Activated CD4-positive, alpha-beta T cell treated with anti-CD3 and anti-CD28 coated beads for 24 hours (primary cell): ENCODE results near the gene VIM.

ENCODE experiments used
- DNase-seq, 2 donors: peaks; one replicate each; pipeline ENCODE4 v3.0.0-alpha.2; 2020; ENCODE audit warnings: low read depth in 2 of 2

The VIM gene

DNA sequence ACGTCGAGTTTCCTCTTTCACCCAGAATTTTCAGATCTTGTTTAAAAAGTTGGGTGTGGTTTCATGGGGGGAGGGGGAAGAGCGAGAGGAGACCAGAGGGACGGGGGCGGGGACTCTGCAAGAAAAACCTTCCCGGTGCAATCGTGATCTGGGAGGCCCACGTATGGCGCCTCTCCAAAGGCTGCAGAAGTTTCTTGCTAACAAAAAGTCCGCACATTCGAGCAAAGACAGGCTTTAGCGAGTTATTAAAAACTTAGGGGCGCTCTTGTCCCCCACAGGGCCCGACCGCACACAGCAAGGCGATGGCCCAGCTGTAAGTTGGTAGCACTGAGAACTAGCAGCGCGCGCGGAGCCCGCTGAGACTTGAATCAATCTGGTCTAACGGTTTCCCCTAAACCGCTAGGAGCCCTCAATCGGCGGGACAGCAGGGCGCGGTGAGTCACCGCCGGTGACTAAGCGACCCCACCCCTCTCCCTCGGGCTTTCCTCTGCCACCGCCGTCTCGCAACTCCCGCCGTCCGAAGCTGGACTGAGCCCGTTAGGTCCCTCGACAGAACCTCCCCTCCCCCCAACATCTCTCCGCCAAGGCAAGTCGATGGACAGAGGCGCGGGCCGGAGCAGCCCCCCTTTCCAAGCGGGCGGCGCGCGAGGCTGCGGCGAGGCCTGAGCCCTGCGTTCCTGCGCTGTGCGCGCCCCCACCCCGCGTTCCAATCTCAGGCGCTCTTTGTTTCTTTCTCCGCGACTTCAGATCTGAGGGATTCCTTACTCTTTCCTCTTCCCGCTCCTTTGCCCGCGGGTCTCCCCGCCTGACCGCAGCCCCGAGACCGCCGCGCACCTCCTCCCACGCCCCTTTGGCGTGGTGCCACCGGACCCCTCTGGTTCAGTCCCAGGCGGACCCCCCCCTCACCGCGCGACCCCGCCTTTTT lies at the start of gene VIM:
TSS of gene VIM (plus strand) at position 151 of the 925 bp plus-strand sequence. CDS start 1,182 bp downstream, outside the sequence.
- DNase-seq: peak; percentile 64 to 72

DNA sequence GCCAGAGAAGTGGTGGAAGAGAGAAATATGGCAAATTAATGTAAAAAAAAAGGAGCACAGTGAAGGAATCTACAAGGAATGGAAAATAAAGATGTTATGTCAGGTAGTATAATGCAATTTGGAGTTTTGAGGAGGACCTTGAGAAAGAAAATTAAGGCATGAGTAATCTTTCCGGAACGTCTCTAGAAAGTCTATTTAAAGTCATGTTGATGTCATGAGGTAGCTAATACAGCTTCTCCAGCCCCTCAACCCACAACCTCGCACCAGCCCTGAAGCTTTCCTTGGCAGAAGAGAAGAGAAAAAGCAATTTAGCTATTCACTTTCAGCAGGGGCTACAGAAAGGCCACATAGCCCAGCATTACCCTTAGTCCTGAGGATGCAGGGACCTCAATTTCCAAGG lies 49.0 kb upstream of the VIM start:
- DNase-seq: no peak

DNA sequence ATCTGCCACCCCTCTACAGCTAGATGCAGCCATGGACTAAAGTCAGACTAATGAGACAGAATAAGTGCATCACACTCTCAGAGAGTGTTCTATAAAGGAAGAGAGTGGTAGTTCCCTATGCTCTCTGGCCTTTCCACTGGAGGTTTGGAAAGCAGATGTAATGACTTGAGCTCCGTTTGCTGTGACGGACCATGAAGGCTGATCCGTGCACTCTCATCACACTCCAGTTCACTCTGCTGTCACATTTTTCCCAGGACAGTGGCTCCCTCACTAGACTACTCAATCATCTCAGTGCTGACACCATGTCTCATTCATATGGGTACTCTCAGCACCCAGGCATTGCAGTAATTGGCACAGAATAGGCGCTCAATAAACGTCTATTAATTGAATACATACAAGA lies 46.9 kb upstream of the VIM start:
- DNase-seq: no peak

DNA sequence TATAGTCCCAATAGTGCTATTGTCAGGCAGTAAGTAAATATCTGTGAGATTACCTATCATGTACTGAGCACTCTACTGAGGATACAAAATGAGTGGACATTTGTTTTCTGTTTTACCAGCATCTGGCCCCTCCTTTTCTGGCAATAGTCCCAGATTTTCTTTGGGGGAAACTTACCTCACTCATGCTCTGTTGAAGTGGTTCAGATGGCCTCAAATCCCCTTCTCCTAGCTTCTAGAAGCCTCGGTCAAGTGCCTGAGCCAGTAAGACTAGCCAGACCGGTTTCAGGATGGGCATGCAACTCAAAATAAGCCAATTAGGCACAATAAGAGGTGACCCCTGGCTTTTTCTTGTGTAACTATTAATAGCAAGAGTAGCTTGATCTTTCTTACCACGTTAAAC lies 46.3 kb upstream of the VIM start:
- no peak for DNase-seq

DNA sequence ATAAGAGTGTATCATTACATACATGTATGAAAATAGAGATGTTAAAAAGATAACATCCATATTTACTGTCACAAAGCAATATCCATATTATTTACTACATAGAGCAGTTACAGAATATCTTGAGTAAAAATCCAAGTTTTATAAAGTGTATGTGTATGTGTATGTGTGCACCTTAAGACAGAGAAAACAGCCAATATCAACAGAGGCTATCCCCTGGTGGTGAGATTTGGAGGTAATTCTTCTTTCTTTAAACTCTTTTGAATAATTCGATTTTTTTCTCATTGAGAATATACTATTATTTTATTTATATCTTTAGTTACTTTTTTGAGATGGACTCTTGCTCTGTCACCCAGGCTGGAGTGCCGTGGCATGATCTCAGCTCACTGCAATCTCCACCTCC lies 44.9 kb upstream of the VIM start:
- DNase-seq: no peak

DNA sequence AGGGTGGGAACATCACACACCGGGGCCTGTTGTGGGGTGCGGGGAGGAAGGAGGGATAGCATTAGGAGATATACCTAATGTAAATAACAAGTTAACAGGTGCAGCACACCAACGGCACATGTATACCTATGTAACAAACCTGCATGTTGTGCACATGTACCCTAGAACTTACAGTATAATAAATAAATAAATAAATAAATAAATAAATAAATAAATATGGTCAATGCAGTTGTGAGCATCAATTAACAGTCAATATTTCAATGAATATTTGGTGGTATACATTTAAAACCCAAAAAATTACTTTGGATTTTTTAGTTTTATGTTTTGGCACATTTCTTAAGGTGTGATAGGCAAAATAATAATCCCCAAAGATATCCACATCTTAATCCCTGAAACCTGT lies 42.2 kb upstream of the VIM start:
- no peak for DNase-seq

DNA sequence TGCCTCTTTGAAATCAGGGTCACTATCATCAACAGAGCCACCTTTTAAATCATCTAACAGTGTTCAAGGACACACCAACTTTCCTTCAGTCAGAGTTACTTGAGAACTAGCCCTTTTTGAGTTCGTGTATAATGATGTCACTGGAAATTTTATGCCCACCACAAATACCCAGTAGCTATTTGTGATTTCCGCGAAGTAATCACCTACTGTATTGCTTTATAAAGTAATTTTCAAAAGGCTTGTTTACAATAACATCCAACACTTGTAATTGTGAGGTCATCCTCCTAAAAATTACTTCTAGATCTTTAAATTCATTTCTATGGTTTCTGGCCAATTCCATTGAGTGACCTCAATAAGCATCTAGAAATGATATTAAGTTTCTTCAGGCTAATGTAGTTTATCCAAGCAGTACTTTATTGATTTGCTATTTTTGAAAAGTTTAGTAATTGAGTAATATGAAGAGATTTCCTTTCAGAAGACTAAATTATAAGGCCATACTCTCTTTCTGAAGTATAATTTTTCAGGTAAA lies 39.3 kb upstream of the VIM start:
- no peak for DNase-seq

DNA sequence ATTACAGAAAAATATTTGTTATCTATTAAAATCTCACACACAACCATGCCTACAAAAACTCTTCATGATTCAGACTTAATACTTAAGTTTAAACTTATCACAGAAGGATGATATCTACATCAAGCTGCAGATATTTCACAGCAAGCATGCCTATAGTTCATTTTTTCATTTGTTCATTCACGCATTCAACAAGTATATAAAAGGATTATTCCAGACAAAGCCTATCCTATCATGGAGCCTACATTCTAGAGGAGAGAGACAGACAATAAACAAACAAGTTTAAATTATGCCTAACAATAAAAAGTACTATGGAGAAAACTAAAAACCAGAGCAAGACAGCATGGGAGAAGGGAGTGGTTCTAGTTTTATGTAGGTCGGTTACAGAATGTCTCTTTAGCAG lies 37.4 kb upstream of the VIM start:
- DNase-seq: no peak

DNA sequence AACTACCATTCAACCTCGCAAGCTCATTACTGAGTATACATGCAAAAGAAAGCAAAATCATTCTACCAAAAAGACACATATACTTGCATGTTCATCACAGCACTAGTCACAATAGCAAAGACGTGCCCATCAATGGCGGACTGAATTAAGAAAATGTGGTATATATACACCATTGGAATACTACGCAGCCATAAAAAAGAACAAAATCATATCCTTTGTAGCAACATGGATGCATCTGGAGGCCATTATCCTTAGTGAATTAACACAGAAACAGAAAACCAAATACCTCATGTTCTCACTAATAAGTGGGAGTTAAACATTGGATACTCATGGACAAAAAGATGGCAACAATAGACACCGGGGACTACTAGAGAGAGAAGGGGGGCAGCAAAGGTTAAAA lies 33.0 kb upstream of the VIM start:
- no peak for DNase-seq

DNA sequence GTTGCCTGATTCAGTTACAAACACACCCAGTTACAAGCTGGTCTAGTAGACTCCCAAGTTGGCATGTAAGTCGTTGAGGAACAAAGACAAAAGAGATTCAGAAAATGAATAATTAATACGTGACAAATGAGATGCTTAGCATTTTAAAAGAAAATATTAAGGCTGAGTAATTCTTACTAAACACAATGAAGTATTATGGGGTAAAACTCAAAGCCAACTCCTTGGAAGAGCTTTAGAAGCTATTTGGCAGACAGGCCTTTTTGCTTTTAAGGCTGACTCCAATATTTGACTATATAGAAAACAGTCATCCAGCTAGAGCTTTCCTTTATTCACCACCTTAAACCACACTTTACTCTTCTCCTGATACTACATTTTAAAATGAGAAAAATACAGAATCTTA lies 32.0 kb upstream of the VIM start:
- DNase-seq: no peak

DNA sequence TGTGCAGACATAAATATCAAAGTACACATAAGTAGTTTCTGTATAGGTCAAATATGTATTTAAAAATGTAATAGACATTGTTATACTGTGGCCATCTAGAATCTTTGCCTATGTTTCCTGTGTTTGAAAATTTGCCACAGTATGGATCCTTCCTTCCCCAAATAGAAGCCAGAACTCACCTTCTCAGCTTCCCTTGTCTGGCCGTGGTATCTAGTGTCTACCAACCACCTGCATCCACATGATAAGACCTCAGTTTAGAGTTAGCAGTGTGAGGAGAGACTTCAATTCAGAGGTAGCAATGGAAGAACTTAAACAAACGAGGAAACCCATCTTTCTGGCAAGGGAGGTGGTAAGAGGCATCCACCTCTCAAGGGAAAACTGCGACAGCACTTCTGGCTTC lies 31.5 kb upstream of the VIM start:
- DNase-seq: no peak

DNA sequence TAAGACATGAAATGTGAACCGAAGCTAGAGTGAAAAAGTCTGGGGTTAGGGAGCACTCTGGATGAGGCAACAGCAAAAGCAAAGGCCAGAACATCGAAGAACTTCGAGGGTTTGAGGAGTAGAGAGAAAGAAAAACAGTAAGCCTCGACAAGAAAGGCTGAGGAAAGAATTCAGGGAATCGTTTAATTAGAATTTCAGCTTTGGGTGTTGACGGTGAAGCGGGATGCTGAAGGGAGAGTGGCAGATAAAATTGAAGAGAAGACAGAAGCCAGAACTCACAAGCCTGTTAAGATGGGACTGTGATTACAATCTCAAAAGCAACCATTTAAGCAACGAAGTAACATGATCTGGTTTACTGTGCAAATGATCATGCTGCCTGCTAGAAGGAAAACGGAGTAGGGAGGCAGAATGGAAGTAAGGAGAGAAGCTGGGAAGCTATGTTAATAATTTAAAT lies 28.7 kb upstream of the VIM start:
- no peak for DNase-seq

DNA sequence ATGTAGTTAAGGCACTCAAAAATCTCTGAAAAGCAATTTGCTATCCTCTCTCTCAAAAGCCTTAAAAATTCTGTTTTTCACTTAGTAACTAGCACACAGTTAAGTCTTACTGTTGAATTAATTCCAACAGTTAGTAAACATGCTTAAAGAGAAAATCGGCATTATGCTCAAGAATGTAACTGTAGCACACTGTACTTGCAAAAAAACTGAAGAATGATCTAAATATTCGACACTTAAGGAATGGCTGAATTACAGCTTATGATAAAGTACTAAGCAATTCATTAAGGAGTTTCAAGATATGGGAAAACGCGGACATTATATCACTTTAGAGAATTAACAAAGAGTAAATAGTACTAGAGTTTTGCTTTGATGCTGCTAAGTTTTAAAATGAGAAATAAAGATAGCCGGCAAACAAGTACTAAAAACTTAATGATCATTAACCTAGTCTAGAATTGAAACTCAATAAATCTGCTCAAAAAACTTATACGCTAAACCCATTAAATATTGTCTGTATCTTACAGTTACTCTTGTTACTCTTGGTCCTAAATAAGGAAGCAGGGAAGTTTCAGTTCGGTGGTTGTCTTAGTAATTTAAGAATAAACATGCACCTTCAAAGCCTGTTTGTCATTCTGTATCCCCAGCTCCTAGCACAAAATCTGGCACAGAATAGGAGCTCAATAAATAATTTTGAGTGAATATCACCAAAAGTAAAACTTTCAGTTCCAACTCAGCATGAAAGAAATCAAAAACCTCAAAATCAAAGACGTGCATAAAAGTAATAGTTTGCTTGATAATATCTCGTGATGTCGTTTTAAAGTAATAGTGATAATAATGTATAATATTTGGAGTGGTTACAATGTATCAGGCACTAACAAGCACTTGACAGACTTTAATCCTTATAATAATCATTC lies 27.8 kb upstream of the VIM start:
- no peak for DNase-seq

DNA sequence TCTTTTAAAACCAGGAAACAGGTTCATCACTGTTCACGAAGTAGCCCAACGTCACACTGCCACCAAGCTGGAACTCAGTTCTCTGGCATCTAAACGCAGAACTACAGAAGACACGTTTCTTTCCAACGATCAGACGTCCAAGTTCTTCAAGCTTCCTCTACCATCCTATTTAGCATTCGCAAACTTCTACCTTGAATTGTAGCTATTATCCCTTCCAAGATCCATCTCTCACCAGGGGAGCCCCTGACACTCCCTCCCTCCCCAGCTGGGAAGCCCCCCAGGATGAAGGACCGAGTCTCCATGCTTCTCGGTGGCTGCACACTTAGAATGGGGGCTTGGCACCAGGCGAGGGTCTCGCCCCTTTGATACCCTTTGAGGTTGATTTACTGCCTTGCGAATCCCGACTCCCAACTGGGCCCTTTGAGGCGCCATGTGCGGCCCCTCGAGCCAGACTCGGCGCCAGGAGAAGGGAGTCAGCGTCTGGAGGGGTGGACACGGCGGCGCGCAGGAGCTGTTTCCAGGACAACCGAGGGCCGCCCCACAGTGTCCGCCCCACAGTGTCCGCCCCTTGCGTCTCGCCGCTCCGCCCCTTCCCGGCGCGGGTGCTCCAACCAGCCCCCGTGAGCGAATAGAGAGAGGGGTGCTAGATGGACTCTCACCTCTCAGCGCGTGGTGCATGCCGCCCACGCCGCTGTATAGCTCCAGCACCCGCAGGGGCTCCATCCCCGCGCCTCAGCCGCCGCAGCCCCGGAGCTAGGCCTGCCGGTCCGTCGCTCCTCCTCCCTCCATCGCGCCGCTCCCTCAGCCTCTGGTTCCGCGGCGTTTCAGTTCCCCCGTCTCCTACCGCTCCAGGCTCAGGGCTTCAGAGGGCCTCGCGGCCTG lies 26.9 kb upstream of the VIM start, which contains the start of gene TRDMT1:
TSS of gene TRDMT1 (minus strand) at position 761 of the 882 bp plus-strand sequence. CDS start at position 723, 38 bp downstream.
- peak; percentile 65 to 66 for DNase-seq

DNA sequence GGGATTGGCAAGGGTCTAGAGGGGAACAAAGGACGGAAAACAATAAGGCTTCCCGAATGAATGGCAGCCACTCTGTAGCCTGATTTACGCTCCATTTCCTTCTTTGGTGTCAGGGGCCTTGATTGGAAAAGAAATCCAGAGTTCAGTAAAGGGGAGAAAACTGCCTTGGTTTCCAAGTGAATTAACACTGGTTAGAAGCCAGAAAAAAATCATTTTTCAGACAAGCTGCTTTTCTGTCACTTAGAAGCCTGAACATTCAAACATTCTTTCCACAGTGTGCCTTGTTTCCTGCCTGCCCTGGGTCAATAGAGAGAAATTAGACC lies 26.3 kb upstream of the VIM start:
- no peak for DNase-seq

DNA sequence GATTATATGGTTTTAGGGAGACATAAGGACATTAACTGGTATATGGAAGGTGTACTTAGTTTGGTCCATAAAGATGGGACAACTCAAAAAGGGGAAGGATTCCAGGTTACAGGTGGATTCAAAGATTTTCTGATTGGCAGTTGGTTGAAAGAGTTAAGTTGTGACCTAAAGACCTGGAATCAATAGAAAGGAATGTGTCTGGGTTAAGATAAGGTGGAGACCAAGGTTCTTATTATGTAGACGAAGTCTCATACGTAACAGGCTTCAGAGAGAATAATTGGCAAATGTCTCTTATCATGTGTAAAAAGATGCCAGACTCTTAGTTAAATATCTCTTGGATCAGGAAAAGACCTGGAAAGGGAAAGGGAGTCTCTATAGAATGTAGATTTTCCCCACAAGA lies 25.5 kb upstream of the VIM start:
- no peak for DNase-seq

DNA sequence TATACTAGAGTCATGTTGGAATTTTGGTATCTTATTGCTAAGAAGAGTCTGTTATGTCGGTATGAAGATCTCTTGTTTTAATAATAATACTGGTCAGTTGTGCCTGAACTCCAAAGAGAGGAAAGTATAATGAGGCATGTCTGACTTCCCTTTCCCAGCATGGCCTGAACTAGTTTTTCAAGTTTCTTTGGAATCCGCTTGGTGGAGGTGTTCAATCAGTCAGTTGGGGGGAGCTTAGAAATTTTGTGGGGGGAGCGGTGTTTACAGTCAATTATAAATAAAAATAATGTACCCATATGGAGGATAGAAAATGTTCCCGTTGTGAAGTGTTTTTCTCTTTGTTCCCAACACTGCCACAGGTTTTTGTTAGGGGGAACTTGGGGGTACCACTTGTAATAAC lies 25.0 kb upstream of the VIM start:
- no peak for DNase-seq

DNA sequence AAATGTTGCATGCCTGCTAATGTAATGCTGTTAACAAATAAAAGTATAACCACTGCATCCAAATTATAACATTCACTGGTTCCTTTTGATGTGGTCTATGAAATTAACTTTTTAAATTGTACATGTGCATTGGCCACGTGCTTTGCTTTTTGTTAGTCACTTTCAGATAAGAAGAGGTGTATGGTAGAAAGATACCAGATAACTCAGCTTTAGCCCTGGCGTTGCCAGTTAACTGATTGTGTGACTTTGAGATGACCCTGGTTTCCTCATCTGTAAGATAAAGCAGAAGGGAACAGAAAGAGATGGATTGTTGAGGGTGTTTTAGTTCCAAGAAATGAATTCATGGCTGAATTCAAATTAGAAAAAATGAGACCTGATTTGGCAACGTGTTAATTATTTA lies 24.6 kb upstream of the VIM start:
- no peak for DNase-seq

DNA sequence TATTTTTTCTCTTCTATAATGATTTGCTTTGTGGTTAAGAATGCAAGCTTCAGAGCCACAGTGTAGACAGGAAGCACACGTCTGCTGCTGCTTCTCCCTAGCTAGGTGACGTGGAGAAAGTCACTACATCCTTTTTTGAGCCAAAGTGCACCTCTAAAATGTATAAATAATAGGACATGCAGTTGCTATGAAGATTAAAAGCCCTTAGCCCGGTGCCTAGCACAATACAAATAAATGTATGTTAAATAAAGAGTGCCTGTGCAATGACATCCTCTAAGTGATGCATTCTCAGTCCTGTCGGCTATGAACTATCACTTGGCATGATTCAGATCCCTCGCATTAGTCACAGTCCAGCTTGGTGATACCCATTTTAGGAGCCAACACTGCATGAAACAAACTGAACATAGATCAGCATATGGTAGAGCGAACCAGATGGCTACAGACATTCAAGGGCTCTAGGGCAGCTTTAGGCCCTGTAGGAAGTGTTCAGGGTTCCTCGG lies 21.8 kb upstream of the VIM start:
- DNase-seq: no peak

DNA sequence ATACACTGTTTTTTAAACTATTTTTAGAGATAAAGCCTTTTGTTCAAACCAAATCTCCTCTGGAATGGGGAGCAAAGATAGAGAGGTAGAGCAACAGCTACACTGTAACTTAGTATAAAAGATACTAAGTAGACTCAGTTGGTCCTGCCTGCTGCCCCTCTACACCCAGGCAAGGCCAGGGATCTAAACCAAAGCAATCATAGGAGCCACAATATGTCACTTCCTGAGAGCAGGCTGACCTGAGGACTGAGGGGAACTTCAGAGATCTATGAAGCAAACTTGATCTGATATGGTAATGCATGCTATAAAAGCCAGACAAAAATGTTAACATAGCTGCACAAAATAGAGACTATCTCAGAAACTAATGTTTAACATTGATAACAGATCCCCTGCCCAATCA lies 19.6 kb upstream of the VIM start:
- no peak for DNase-seq

DNA sequence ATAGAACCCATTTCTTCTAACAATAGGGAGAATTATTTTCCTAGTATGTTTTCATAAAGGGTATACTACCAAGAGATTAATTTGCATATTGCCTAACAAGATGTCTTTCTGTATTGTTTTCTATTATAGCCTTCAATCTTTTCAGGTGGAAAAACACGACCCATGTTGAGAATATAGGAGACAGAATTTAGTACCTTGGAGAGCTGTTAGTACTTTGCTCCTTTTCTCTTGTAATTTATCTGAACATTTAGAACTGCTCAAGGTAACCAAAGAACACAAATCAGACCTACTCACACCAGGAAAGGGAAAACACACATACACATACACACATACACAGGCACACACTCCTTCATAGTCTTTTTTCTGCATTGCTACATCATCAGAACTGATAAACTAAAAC lies 18.7 kb upstream of the VIM start:
- DNase-seq: no peak
